SH-SY5Y (cell line): ENCODE data around the gene COL13A1.

Experiments
- GATA2 ChIP-seq: IDR thresholded peaks from 2 replicates; pipeline ENCODE4 v1.6.1; 2011; ENCODE audit warnings: mild to moderate bottlenecking, low read depth, low read length
- GATA3 ChIP-seq: IDR thresholded peaks from 2 replicates; pipeline ENCODE4 v1.6.1; 2011; ENCODE audit warnings: low read depth, mild to moderate bottlenecking, low read length, moderate library complexity

DNA sequence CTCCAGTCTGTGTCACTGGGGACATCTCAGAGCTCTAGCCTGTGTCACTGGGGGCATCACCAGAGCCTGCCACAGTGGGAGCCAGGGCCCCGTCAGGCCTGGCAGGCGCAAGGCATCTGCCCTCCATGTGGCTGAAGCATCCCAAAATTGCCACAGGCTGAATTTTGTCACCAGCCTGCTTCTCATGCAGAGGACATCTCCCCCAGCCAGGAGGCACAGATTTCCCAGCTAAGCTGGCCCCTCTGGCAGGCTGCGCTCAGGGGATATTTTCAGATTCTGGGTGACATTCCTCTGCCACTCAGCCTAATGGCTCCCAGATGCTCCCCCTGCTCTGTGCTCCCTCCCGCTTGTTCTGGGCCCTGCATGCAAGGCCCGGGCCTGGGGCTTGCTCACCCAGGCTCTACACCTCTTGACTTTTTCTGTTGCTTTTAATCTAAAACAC, 64.6 kb downstream of the COL13A1 start:
- TF ChIP-seq GATA2 (no peak), GATA3 (no peak)
